CD4-positive, CD25-positive, alpha-beta regulatory T cell (primary cell): ENCODE results near the gene FRAT1. TPM values are rescaled to one million over a fixed set of nuclear protein-coding genes. Genes with fewer than 3 reads are reported as not detected.
A peak's percentile ranks its signal among the peaks of the same experiment; 100 is the strongest.

Source experiments
- ATAC-seq, 2 donors: fragments of 150-1000 bp; cut with Tn5 transposase; one replicate each; pipeline ENCODE4 v1.10.0; 2021; ENCODE audit warnings: low read depth in 2 of 2, moderate number of reproducible peaks in 2 of 2, moderate library complexity in 1 of 2
- DNase-seq, 3 donors: peaks; one replicate each; pipeline versions ENCODE4 v3.0.0 to v3.0.0-alpha.2; 2012 to 2022; ENCODE audit warnings: mixed read lengths in 1 of 3
- H3K27ac ChIP-seq: one replicate; pipeline ENCODE4 v1.7.0; 2013; ENCODE audit warnings: mild to moderate bottlenecking, low read length; ENCODE audit not compliant: insufficient read depth, poor library complexity, severe bottlenecking
- H3K27me3 ChIP-seq: one replicate; pipeline ENCODE4 v1.7.0; 2013; ENCODE audit warnings: low read length; ENCODE audit not compliant: control insufficient read depth, insufficient read depth
- H3K36me3 ChIP-seq: one replicate; pipeline ENCODE4 v1.7.0; 2013; ENCODE audit warnings: mild to moderate bottlenecking, low read length, moderate library complexity; ENCODE audit not compliant: control insufficient read depth, insufficient read depth
- H3K4me1 ChIP-seq: 2 replicates; pipeline ENCODE4 v1.7.0; 2013; ENCODE audit warnings: mild to moderate bottlenecking, low read length; ENCODE audit not compliant: insufficient read depth, control insufficient read depth, poor library complexity, severe bottlenecking
- H3K4me3 ChIP-seq: one replicate; pipeline ENCODE4 v1.7.0; 2013; ENCODE audit warnings: low read depth, mild to moderate bottlenecking, low read length, moderate library complexity
- H3K9me3 ChIP-seq, 2 experiments: 1 replicate in 1 of 2; 2 replicates in 1 of 2; pipeline ENCODE4 v1.7.0; 2013; ENCODE audit warnings: low read length in 2 of 2, mild to moderate bottlenecking in 1 of 2, moderate library complexity in 1 of 2; ENCODE audit not compliant: control insufficient read depth in 2 of 2
- H3K27ac Mint-ChIP-seq, 3 donors: one replicate each; pipeline ENCODE4 v1.8.0; 2020 to 2022; ENCODE audit warnings: mild to moderate bottlenecking in 3 of 3, mixed read lengths in 3 of 3, moderate library complexity in 2 of 3
- H3K27me3 Mint-ChIP-seq: one replicate; pipeline ENCODE4 v1.8.0; 2022; ENCODE audit warnings: mild to moderate bottlenecking, mixed read lengths
- H3K36me3 Mint-ChIP-seq: one replicate; pipeline ENCODE4 v1.8.0; 2020; ENCODE audit warnings: mixed read lengths
- H3K4me1 Mint-ChIP-seq, 4 donors: one replicate each; pipeline ENCODE4 v1.8.0; 2020 to 2022; ENCODE audit warnings: mixed read lengths in 4 of 4, mild to moderate bottlenecking in 1 of 4
- H3K4me3 Mint-ChIP-seq, 4 donors: one replicate each; pipeline ENCODE4 v1.8.0; 2020 to 2022; ENCODE audit warnings: mild to moderate bottlenecking in 4 of 4, mixed read lengths in 4 of 4, moderate library complexity in 3 of 4
- H3K9me3 Mint-ChIP-seq, 7 donors: one replicate each; pipeline ENCODE4 v1.8.0; 2020 to 2022; ENCODE audit warnings: mixed read lengths in 7 of 7, mild to moderate bottlenecking in 3 of 7, moderate library complexity in 2 of 7
- polyA plus RNA-seq, 4 donors: library from polyadenylated mRNA; unstranded; fragments of 300-500 nt; fragmentation: Illumina TruSeq; gene quantifications; one replicate each; pipeline ENCODE4 v1.2.3, GENCODE V29; 2021
- total RNA-seq: library from RNA; stranded (reverse); gene quantifications from one replicate; pipeline ENCODE4 v1.2.3, GENCODE V29; 2022

Gene FRAT1
- total and polyA plus RNA-seq, 5 donors from 2014 or later = 5.6 to 28.2 (median 6.5) TPM

- Histone ChIP-seq H3K4me1 (peaks cover 4% of the 10 kb centered on the region), H3K27ac (no peak overlapping the region), H3K27me3 (no peaks in the 10 kb centered on the region), H3K4me3 (no peak overlapping the region), H3K36me3 (no peaks in the 10 kb centered on the region), H3K9me3 (no peaks in the 10 kb centered on the region)
- Mint-ChIP-seq H3K4me1 (peaks cover 0 to 8% (median 5%) of the 10 kb centered on the region in 4 donors), H3K27me3 (peaks cover 8% of the 10 kb centered on the region), H3K9me3 (peaks cover 0 to 2% (median 0%) of the 10 kb centered on the region in 7 donors), H3K4me3 (no peak overlapping the region), H3K36me3 (no peaks in the 10 kb centered on the region), H3K27ac (no peak overlapping the region)
- DNase-seq (no peak), ATAC-seq (no peak)
These were observed 4.4 kb upstream of the FRAT1 start for GRCh38 chr10:97314671-97315070.

GRCh38 chr10:97319671-97320479 lies 804 bp downstream of the FRAT1 start:
- Mint-ChIP-seq H3K27ac (peak overlapping the region; percentile 76 to 92 (median 91)), H3K27me3 (peaks cover 12% of the 10 kb centered on the region), H3K4me1 (peaks cover 4 to 32% (median 24%) of the 10 kb centered on the region in 4 donors), H3K36me3 (no peaks in the 10 kb centered on the region), H3K9me3 (peaks cover 0 to 2% (median 0%) of the 10 kb centered on the region in 7 donors), H3K4me3 (peak overlapping the region; percentile 92 to 95 (median 94))
- Histone ChIP-seq H3K4me1 (peaks cover 27% of the 10 kb centered on the region), H3K9me3 (no peaks in the 10 kb centered on the region), H3K27ac (peak overlapping the region; percentile 68), H3K36me3 (no peaks in the 10 kb centered on the region), H3K27me3 (no peaks in the 10 kb centered on the region), H3K4me3 (peak overlapping the region; percentile 72)
- ATAC-seq (peak; percentile 54 to 60), DNase-seq (peak; percentile 43 to 76 (median 69))

- peaks cover 12% of the 10 kb centered on the region for H3K27me3 Mint-ChIP-seq
- peak overlapping the region; percentile 76 to 92 (median 91) for H3K27ac Mint-ChIP-seq
- Histone ChIP-seq H3K36me3 (no peaks in the 10 kb centered on the region), H3K4me1 (peaks cover 27% of the 10 kb centered on the region), H3K4me3 (peak overlapping the region; percentile 72), H3K27ac (peak overlapping the region; percentile 68), H3K9me3 (no peaks in the 10 kb centered on the region), H3K27me3 (no peaks in the 10 kb centered on the region)
- H3K4me1 Mint-ChIP-seq = peaks cover 4 to 33% (median 24%) of the 10 kb centered on the region in 4 donors
- H3K36me3 Mint-ChIP-seq = no peaks in the 10 kb centered on the region
- peak in 1 of 2 donors; percentile 4 for ATAC-seq
- DNase-seq = peak in 1 of 3 donors; percentile 7
- H3K4me3 Mint-ChIP-seq = peak overlapping the region; percentile 92 to 95 (median 94)
- H3K9me3 Mint-ChIP-seq = peaks cover 0 to 2% (median 0%) of the 10 kb centered on the region in 7 donors
These were observed 1.5 kb downstream of the FRAT1 start for GRCh38 chr10:97320480-97321031.

- Histone ChIP-seq H3K27me3 (no peaks in the 10 kb centered on the region), H3K36me3 (no peaks in the 10 kb centered on the region), H3K9me3 (no peaks in the 10 kb centered on the region), H3K27ac (peak overlapping the region; percentile 68), H3K4me1 (peaks cover 27% of the 10 kb centered on the region), H3K4me3 (peak overlapping the region; percentile 72)
- Mint-ChIP-seq H3K27ac (peak overlapping the region; percentile 76 to 92 (median 91)), H3K36me3 (no peaks in the 10 kb centered on the region), H3K27me3 (peaks cover 12% of the 10 kb centered on the region), H3K4me3 (peak overlapping the region; percentile 92 to 95 (median 94)), H3K9me3 (peaks cover 0 to 2% (median 0%) of the 10 kb centered on the region in 7 donors), H3K4me1 (peaks cover 10 to 39% (median 25%) of the 10 kb centered on the region in 4 donors)
- ATAC-seq = no peak
- peak in 1 of 3 donors; percentile 21 for DNase-seq
These were observed 2.1 kb downstream of the FRAT1 start for GRCh38 chr10:97321032-97321803.

GRCh38 chr10:97321804-97322190 lies 2.7 kb downstream of the FRAT1 start:
- Mint-ChIP-seq H3K4me3 (peak overlapping the region; percentile 92 to 95 (median 94)), H3K27me3 (peaks cover 12% of the 10 kb centered on the region), H3K9me3 (peaks cover 0 to 2% (median 0%) of the 10 kb centered on the region in 7 donors), H3K27ac (peak overlapping the region; percentile 52 to 92 (median 81)), H3K36me3 (no peaks in the 10 kb centered on the region), H3K4me1 (peaks cover 12 to 45% (median 26%) of the 10 kb centered on the region in 4 donors)
- Histone ChIP-seq H3K27me3 (no peaks in the 10 kb centered on the region), H3K4me1 (peaks cover 27% of the 10 kb centered on the region), H3K36me3 (no peaks in the 10 kb centered on the region), H3K4me3 (peak overlapping the region; percentile 52), H3K27ac (no peak overlapping the region), H3K9me3 (no peaks in the 10 kb centered on the region)
- ATAC-seq (no peak), DNase-seq (no peak)

- Histone ChIP-seq H3K36me3 (peaks cover 2% of the 10 kb centered on the region), H3K27me3 (no peaks in the 10 kb centered on the region), H3K4me1 (peaks cover 26% of the 10 kb centered on the region), H3K4me3 (no peak overlapping the region), H3K9me3 (no peaks in the 10 kb centered on the region), H3K27ac (no peak overlapping the region)
- Mint-ChIP-seq H3K9me3 (peaks cover 0 to 2% (median 0%) of the 10 kb centered on the region in 7 donors), H3K27me3 (peaks cover 11% of the 10 kb centered on the region), H3K4me1 (peaks cover 12 to 55% (median 33%) of the 10 kb centered on the region in 4 donors), H3K36me3 (peaks cover 4% of the 10 kb centered on the region), H3K27ac (no peak overlapping the region), H3K4me3 (peak overlapping the region in 2 of 4 donors; percentile 21 to 76)
- DNase-seq = no peak
- ATAC-seq = no peak
These were observed 4.4 kb downstream of the FRAT1 start for GRCh38 chr10:97323501-97323900.

GRCh38 chr10:97325754-97326153 lies 6.7 kb downstream of the FRAT1 start:
- DNase-seq (no peak), ATAC-seq (no peak)
- peak overlapping the region in 1 of 4 donors; percentile 72 for H3K4me3 Mint-ChIP-seq
- peaks cover 12 to 60% (median 40%) of the 10 kb centered on the region in 4 donors for H3K4me1 Mint-ChIP-seq
- Histone ChIP-seq H3K36me3 (peaks cover 14% of the 10 kb centered on the region), H3K27me3 (no peaks in the 10 kb centered on the region), H3K9me3 (no peaks in the 10 kb centered on the region), H3K4me1 (peaks cover 18% of the 10 kb centered on the region), H3K27ac (no peak overlapping the region), H3K4me3 (no peak overlapping the region)
- H3K27me3 Mint-ChIP-seq = no peaks in the 10 kb centered on the region
- no peaks in the 10 kb centered on the region for H3K9me3 Mint-ChIP-seq
- peaks cover 9% of the 10 kb centered on the region for H3K36me3 Mint-ChIP-seq
- H3K27ac Mint-ChIP-seq = no peak overlapping the region
